IMR-90 (cell line): ENCODE measurements around the gene SCAF1. TPM values are rescaled to one million over a fixed set of nuclear protein-coding genes. Genes with fewer than 3 reads are reported as not detected.

Experiments
- ATAC-seq: fragments of 200-7000 bp; cut with Tn5 transposase; 2 replicates; pipeline ENCODE4 v1.9.1; 2020; ENCODE audit warnings: low read depth, mild to moderate bottlenecking, moderate library complexity
- BruUV-seq: library from RNA; stranded (reverse); fragments of 400-500 nt; replicated peaks from 2 replicates; lab custom pipeline; 2021; lab: Mats Ljungman, UMichigan
- CTCF ChIA-PET: fragments of 300-600 bp; formaldehyde crosslinking; extraction: SDS; loops from one replicate; lab custom pipeline; 2021; ENCODE audit warnings: antibody characterized with exemption; lab: Yijun Ruan, JAX
- POLR2A ChIA-PET: fragments of 300-600 bp; sonication (Branson Sonifier 250); formaldehyde crosslinking; loops from one replicate; lab custom pipeline; 2022; ENCODE audit warnings: antibody characterized with exemption; ENCODE audit not compliant: unreplicated experiment; lab: Charles Lee
- DNase-seq: peaks from one replicate; pipeline ENCODE4 v3.0.0; 2013
- H2AFZ ChIP-seq: replicated peaks from 2 replicates; pipeline ENCODE3; 2013; ENCODE audit warnings: low read length, mild to moderate bottlenecking; ENCODE audit not compliant: poor library complexity
- H2AK5ac ChIP-seq: 2 replicates; pipeline ENCODE4 v1.6.1; 2013; ENCODE audit warnings: low read depth, low read length, inconsistent platforms
- H2AK9ac ChIP-seq: replicated peaks from 2 replicates; pipeline ENCODE3; 2013; ENCODE audit warnings: mild to moderate bottlenecking, low read depth, low read length, moderate library complexity; ENCODE audit not compliant: poor library complexity
- H2BK120ac ChIP-seq: 2 replicates; pipeline ENCODE4 v1.6.1; 2013; ENCODE audit warnings: low read depth, low read length, inconsistent platforms
- H2BK15ac ChIP-seq: 3 replicates; pipeline ENCODE4 v1.6.1; 2013; ENCODE audit warnings: low read depth, low read length, inconsistent platforms
- H2BK20ac ChIP-seq: 2 replicates; pipeline ENCODE4 v1.6.1; 2013; ENCODE audit warnings: low read depth, mild to moderate bottlenecking, inconsistent platforms, low read length, moderate library complexity
- H2BK5ac ChIP-seq: 2 replicates; pipeline ENCODE4 v1.6.1; 2013; ENCODE audit warnings: mild to moderate bottlenecking, low read depth, low read length, inconsistent platforms; ENCODE audit not compliant: poor library complexity, severe bottlenecking
- H3K14ac ChIP-seq: replicated peaks from 2 replicates; pipeline ENCODE4 v1.6.1; 2013; ENCODE audit warnings: low read depth, low read length, inconsistent platforms
- H3K18ac ChIP-seq: 2 replicates; pipeline ENCODE4 v1.6.1; 2013; ENCODE audit warnings: low read depth, low read length, control low read depth
- H3K23ac ChIP-seq: 2 replicates; pipeline ENCODE4 v1.6.1; 2013; ENCODE audit warnings: low read depth, low read length, inconsistent platforms
- H3K27ac ChIP-seq: 2 replicates; pipeline ENCODE4 v1.5.1; 2013; ENCODE audit warnings: mild to moderate bottlenecking, control low read depth, low read length; ENCODE audit not compliant: insufficient read depth
- H3K27me3 ChIP-seq: 2 replicates; pipeline ENCODE4 v1.6.1; 2013; ENCODE audit warnings: low read length; ENCODE audit not compliant: control insufficient read depth, insufficient read depth
- H3K36me3 ChIP-seq: 2 replicates; pipeline ENCODE4 v1.6.1; 2013; ENCODE audit warnings: low read length, mixed read lengths; ENCODE audit not compliant: control insufficient read depth, insufficient read depth
- H3K4ac ChIP-seq: 2 replicates; pipeline ENCODE4 v1.6.1; 2013; ENCODE audit warnings: low read depth, low read length, inconsistent platforms
- H3K4me1 ChIP-seq: 2 replicates; pipeline ENCODE4 v1.6.1; 2013; ENCODE audit warnings: low read length, mixed read lengths; ENCODE audit not compliant: control insufficient read depth, insufficient read depth
- H3K4me2 ChIP-seq: 2 replicates; pipeline ENCODE4 v1.6.1; 2013; ENCODE audit warnings: low read depth, mild to moderate bottlenecking, control low read depth, low read length, moderate library complexity
- H3K4me3 ChIP-seq: 2 replicates; pipeline ENCODE4 v1.5.1; 2013; ENCODE audit warnings: low read depth, mild to moderate bottlenecking, control low read depth, low read length, moderate library complexity; ENCODE audit not compliant: insufficient read depth
- H3K56ac ChIP-seq: 2 replicates; pipeline ENCODE4 v1.6.1; 2013; ENCODE audit warnings: low read length, inconsistent platforms; ENCODE audit not compliant: insufficient read depth; ENCODE audit errors: extremely low read depth
- H3K79me1 ChIP-seq, 2 experiments: 2 replicates each; pipeline ENCODE4 v1.6.1; 2013; ENCODE audit warnings: low read length in 2 of 2, inconsistent platforms in 1 of 2, low read depth in 1 of 2
- H3K9ac ChIP-seq: 2 replicates; pipeline ENCODE4 v1.6.1; 2013; ENCODE audit warnings: low read depth, low read length, control low read depth
- H3K9me1 ChIP-seq: 2 replicates; pipeline ENCODE4 v1.6.1; 2013; ENCODE audit warnings: low read length, inconsistent platforms; ENCODE audit not compliant: insufficient read depth
- H3K9me3 ChIP-seq: 2 replicates; pipeline ENCODE4 v1.6.1; 2013; ENCODE audit warnings: low read length; ENCODE audit not compliant: control insufficient read depth, insufficient read depth
- H4K20me1 ChIP-seq: 2 replicates; pipeline ENCODE4 v1.6.1; 2013; ENCODE audit warnings: low read length, inconsistent platforms; ENCODE audit not compliant: insufficient read depth
- H4K5ac ChIP-seq: 2 replicates; pipeline ENCODE4 v1.6.1; 2013; ENCODE audit warnings: mild to moderate bottlenecking, low read depth, low read length, control low read depth
- H4K8ac ChIP-seq, 2 experiments: 2 replicates each; pipeline ENCODE4 v1.6.1; 2013; ENCODE audit warnings: low read depth in 2 of 2, low read length in 2 of 2, control low read depth in 1 of 2, inconsistent platforms in 1 of 2
- H4K91ac ChIP-seq: 2 replicates; pipeline ENCODE4 v1.6.1; 2013; ENCODE audit warnings: low read depth, low read length, inconsistent platforms; ENCODE audit not compliant: insufficient read depth
- BHLHE40 ChIP-seq: fragments of 150-350 bp; IDR thresholded peaks from 2 replicates; pipeline ENCODE4 v1.6.1; 2016; ENCODE audit warnings: mild to moderate bottlenecking, low read depth, low read length
- ELK1 ChIP-seq: fragments of 150-350 bp; IDR thresholded peaks from 2 replicates; pipeline ENCODE4 v1.6.1; 2016; ENCODE audit warnings: low read depth, mild to moderate bottlenecking, low read length, moderate library complexity, borderline replicate concordance
- MAFK ChIP-seq: IDR thresholded peaks from 2 replicates; pipeline ENCODE4 v1.6.1; 2012; ENCODE audit warnings: low read depth, low read length, improper control_type of control experiment
- SMC3 ChIP-seq: fragments of 150-350 bp; IDR thresholded peaks from 2 replicates; pipeline ENCODE4 v1.6.1; 2016; ENCODE audit warnings: low read depth, mild to moderate bottlenecking, antibody characterized with exemption, low read length, moderate library complexity
- WGBS, 2 experiments: methylation state at CpG; one replicate each; pipeline versions ENCODE4 v1.1.5 to v1.1.7; 2013; ENCODE audit warnings: missing lambda C conversion rate in 2 of 2; ENCODE audit not compliant: insufficient read length in 1 of 2; ENCODE audit errors: extremely low coverage in 2 of 2; 5-methylcytosine and 5-hydroxymethylcytosine counted together
- dilution Hi-C: fragments of 300-500 bp; cut with HindIII; formaldehyde crosslinking; loops from one replicate; pipeline ENCODE4 v1.14.3; 2018; ENCODE audit warnings: low sequenced_read_pairs; ENCODE audit not compliant: unreplicated experiment
- in situ Hi-C: fragments of 300-500 bp; cut with MboI; formaldehyde crosslinking; loops from 3 replicates; pipeline ENCODE4 v1.14.3; 2019; ENCODE audit warnings: low sequenced_read_pairs, inconsistent platforms, mixed read lengths
- intact Hi-C: fragments of 100-400 bp; cut with micrococcal nuclease; formaldehyde crosslinking; loops from 2 replicates; pipeline ENCODE4 v1.10.0; 2022
- microRNA-seq, 2 experiments: library from miRNA; stranded (forward) in 1 of 2; unstranded in 1 of 2; fragments of 10-50 nt in 1 of 2; fragments of <30 nt in 1 of 2; gene quantifications in 1 of 2; microRNA quantifications in 1 of 2; one replicate each; pipeline versions ENCODE3 to v1.1.0; 2013 to 2020; ENCODE audit not compliant: insufficient read depth in 1 of 2, insufficient read length in 1 of 2, unreplicated experiment in 1 of 2
- polyA plus RNA-seq, 3 experiments: library from polyadenylated mRNA; depleted of rRNA; stranded (reverse); fragments of >200 nt; gene quantifications; 2 replicates each; pipeline ENCODE4 v1.2.3, GENCODE V29; 2012; ENCODE audit warnings: low replicate concordance in 1 of 3
- small RNA-seq, 5 experiments: library from RNA; depleted of rRNA; stranded (forward); fragments of <200 nt; gene quantifications; one replicate each; pipeline ENCODE3, GENCODE V24; 2012
- total RNA-seq: library from RNA; depleted of rRNA; stranded (reverse); fragments of >200 nt; gene quantifications from 2 replicates; pipeline ENCODE4 v1.2.3, GENCODE V29; 2012; rRNA removed
- TF ChIP-seq, protein P1 (sequence below): conservative IDR thresholded peaks from 2 replicates; pipeline ENCODE4 v1.5.1; 2012; ENCODE audit warnings: mild to moderate bottlenecking, low read depth, low read length, improper control_type of control experiment

The SCAF1 gene
- total and polyA plus RNA-seq, 2 of the 4 experiments (the other 2 are of a cell fraction), result 2.2 to 14.8 TPM

GRCh38 chr19:49705919-49706318 lies 63.9 kb downstream of the SCAF1 start:
- BruUV-seq, result no TSS peak
- POLR2A ChIA-PET, result no interaction called here

More at GRCh38 chr19:49705919-49706318, 63.9 kb downstream of the SCAF1 start:
- Histone ChIP-seq H3K4me2 (no peak overlapping the region), H2BK5ac (no peak overlapping the region), H2AFZ (no peak overlapping the region), H2BK120ac (no peak overlapping the region), H3K56ac (no peak overlapping the region), H3K14ac (no peak overlapping the region), H4K5ac (no peak overlapping the region), H3K27me3 (no peaks in the 10 kb centered on the region), H3K36me3 (peaks cover 39% of the 10 kb centered on the region), H2AK9ac (no peak overlapping the region), H3K4ac (no peak overlapping the region), H4K20me1 (no peaks in the 10 kb centered on the region), H3K18ac (no peak overlapping the region), H3K9me1 (0 out of 2 replicates have a peak, but pooled peaks cover 2% of the 10 kb centered on the region), H3K27ac (no peak overlapping the region), H3K79me1 (no peaks in the 10 kb centered on the region), H3K23ac (no peak overlapping the region), H2BK15ac (no peak overlapping the region), H4K91ac (no peak overlapping the region), H3K9me3 (no peaks in the 10 kb centered on the region), H3K9ac (no peak overlapping the region), H2BK20ac (no peak overlapping the region), H3K4me3 (no peak overlapping the region), H4K8ac (no peak overlapping the region), H2AK5ac (no peak overlapping the region), H3K4me1 (peaks cover 2% of the 10 kb centered on the region; the same call in 1 of the 2 replicates)
- ATAC-seq (no peak), DNase-seq (no peak)
- CTCF ChIA-PET, result no interaction called here
- in situ Hi-C loops (no loop called here), intact Hi-C loops (no loop called here), dilution Hi-C loops (no loop called here)
- TF ChIP-seq ELK1, result no peak
- TF ChIP-seq MAFK, result no peak
- no peak for TF ChIP-seq BHLHE40
- TF ChIP-seq, protein P1, sequence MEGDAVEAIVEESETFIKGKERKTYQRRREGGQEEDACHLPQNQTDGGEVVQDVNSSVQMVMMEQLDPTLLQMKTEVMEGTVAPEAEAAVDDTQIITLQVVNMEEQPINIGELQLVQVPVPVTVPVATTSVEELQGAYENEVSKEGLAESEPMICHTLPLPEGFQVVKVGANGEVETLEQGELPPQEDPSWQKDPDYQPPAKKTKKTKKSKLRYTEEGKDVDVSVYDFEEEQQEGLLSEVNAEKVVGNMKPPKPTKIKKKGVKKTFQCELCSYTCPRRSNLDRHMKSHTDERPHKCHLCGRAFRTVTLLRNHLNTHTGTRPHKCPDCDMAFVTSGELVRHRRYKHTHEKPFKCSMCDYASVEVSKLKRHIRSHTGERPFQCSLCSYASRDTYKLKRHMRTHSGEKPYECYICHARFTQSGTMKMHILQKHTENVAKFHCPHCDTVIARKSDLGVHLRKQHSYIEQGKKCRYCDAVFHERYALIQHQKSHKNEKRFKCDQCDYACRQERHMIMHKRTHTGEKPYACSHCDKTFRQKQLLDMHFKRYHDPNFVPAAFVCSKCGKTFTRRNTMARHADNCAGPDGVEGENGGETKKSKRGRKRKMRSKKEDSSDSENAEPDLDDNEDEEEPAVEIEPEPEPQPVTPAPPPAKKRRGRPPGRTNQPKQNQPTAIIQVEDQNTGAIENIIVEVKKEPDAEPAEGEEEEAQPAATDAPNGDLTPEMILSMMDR, result no peak
- TF ChIP-seq SMC3, result no peak
- WGBS, 2 experiments, result 91% methylated on average over 7 of the region's 16 CpGs; no CpG with 5 or more reads in 1 of the 2 experiments

Small RNA genes within 50 kb of the gene (microRNA-seq; reads per million reads assigned to microRNA genes)
- gene MIR5088, result 0 to 2.1 reads per million in 2 experiments

Small RNA genes within 50 kb of the gene (small RNA-seq; reads per million reads assigned to genes)
- 0 reads per million in 5 experiments for gene MIR5088

Other genes starting within 250 kb of the SCAF1 start
- gene PTH2, start 218.8 kb upstream of the SCAF1 start, total RNA-seq, result not detected in 2 replicates
- not detected in 2 replicates for gene PTH2, start 218.8 kb upstream of the SCAF1 start, polyA plus RNA-seq (2012; rRNA removed)
- not detected in 2 replicates for gene GFY, start 216.8 kb upstream of the SCAF1 start, total RNA-seq
- not detected in 2 replicates for gene GFY, start 216.8 kb upstream of the SCAF1 start, polyA plus RNA-seq (2012; rRNA removed)
- gene SLC17A7, start 200.7 kb upstream of the SCAF1 start, total RNA-seq, result not detected in 2 replicates
- 0.03 TPM in 1 of 2 replicates, not detected in the other for gene SLC17A7, start 200.7 kb upstream of the SCAF1 start, polyA plus RNA-seq (2012; rRNA removed)
- 122 and 125 TPM in 2 replicates for gene PIH1D1, start 190.4 kb upstream of the SCAF1 start, total RNA-seq
- 76.8 and 77.9 TPM in 2 replicates for gene PIH1D1, start 190.4 kb upstream of the SCAF1 start, polyA plus RNA-seq (2012; rRNA removed)
- 10.4 and 11.4 TPM in 2 replicates for gene ALDH16A1, start 189.0 kb upstream of the SCAF1 start, total RNA-seq
- 12.1 and 12.9 TPM in 2 replicates for gene ALDH16A1, start 189.0 kb upstream of the SCAF1 start, polyA plus RNA-seq (2012; rRNA removed)
- gene FLT3LG, start 168.0 kb upstream of the SCAF1 start, total RNA-seq, result 0.56 and 0.90 TPM in 2 replicates
- gene FLT3LG, start 168.0 kb upstream of the SCAF1 start, polyA plus RNA-seq (2012; rRNA removed), result 8.3 and 10.2 TPM in 2 replicates
- 1,477 and 1,924 TPM in 2 replicates for gene RPL13A, start 154.6 kb upstream of the SCAF1 start, total RNA-seq
- 2,069 and 2,840 TPM in 2 replicates for gene RPL13A, start 154.6 kb upstream of the SCAF1 start, polyA plus RNA-seq (2012; rRNA removed)
- 3,436 and 3,623 TPM in 2 replicates for gene RPS11, start 145.8 kb upstream of the SCAF1 start, total RNA-seq
- 5,513 and 6,961 TPM in 2 replicates for gene RPS11, start 145.8 kb upstream of the SCAF1 start, polyA plus RNA-seq (2012; rRNA removed)
- 14.7 and 17.0 TPM in 2 replicates for gene FCGRT, start 129.5 kb upstream of the SCAF1 start, total RNA-seq
- gene FCGRT, start 129.5 kb upstream of the SCAF1 start, polyA plus RNA-seq (2012; rRNA removed), result 64.8 and 68.7 TPM in 2 replicates
- gene RCN3, start 114.2 kb upstream of the SCAF1 start, total RNA-seq, result 102 and 111 TPM in 2 replicates
- gene RCN3, start 114.2 kb upstream of the SCAF1 start, polyA plus RNA-seq (2012; rRNA removed), result 116 and 119 TPM in 2 replicates
- gene NOSIP, start 61.7 kb upstream of the SCAF1 start, total RNA-seq, result 118 and 130 TPM in 2 replicates
- gene NOSIP, start 61.7 kb upstream of the SCAF1 start, polyA plus RNA-seq (2012; rRNA removed), result 138 and 164 TPM in 2 replicates
- gene PRRG2, start 60.9 kb upstream of the SCAF1 start, total RNA-seq, result under 0.01 and 0.54 TPM in 2 replicates
- 0.14 and 0.52 TPM in 2 replicates for gene PRRG2, start 60.9 kb upstream of the SCAF1 start, polyA plus RNA-seq (2012; rRNA removed)
- 0.28 and 0.36 TPM in 2 replicates for gene PRR12, start 51.0 kb upstream of the SCAF1 start, total RNA-seq
- gene PRR12, start 51.0 kb upstream of the SCAF1 start, polyA plus RNA-seq (2012; rRNA removed), result 4.0 and 4.1 TPM in 2 replicates
- gene RRAS, start 2.1 kb upstream of the SCAF1 start, total RNA-seq, result 50.2 and 50.5 TPM in 2 replicates
- 241 and 267 TPM in 2 replicates for gene RRAS, start 2.1 kb upstream of the SCAF1 start, polyA plus RNA-seq (2012; rRNA removed)
- gene IRF3, start 23.6 kb downstream of the SCAF1 start, total RNA-seq, result 37.2 and 39.6 TPM in 2 replicates
- gene IRF3, start 23.6 kb downstream of the SCAF1 start, polyA plus RNA-seq (2012; rRNA removed), result 65.2 and 95.9 TPM in 2 replicates
- gene BCL2L12, start 23.7 kb downstream of the SCAF1 start, total RNA-seq, result 3.9 and 4.7 TPM in 2 replicates
- 32.6 and 51.4 TPM in 2 replicates for gene BCL2L12, start 23.7 kb downstream of the SCAF1 start, polyA plus RNA-seq (2012; rRNA removed)
- gene PRMT1, start 35.1 kb downstream of the SCAF1 start, total RNA-seq, result 672 and 840 TPM in 2 replicates
- 497 and 529 TPM in 2 replicates for gene PRMT1, start 35.1 kb downstream of the SCAF1 start, polyA plus RNA-seq (2012; rRNA removed)
- gene ADM5, start 47.4 kb downstream of the SCAF1 start, total RNA-seq, result 0.18 and 0.28 TPM in 2 replicates
- gene ADM5, start 47.4 kb downstream of the SCAF1 start, polyA plus RNA-seq (2012; rRNA removed), result 0.99 and 1.7 TPM in 2 replicates
- 14.2 and 14.7 TPM in 2 replicates for gene CPT1C, start 48.9 kb downstream of the SCAF1 start, total RNA-seq
- 53.1 and 56.1 TPM in 2 replicates for gene CPT1C, start 48.9 kb downstream of the SCAF1 start, polyA plus RNA-seq (2012; rRNA removed)
- not detected in 2 replicates for gene TSKS, start 121.1 kb downstream of the SCAF1 start, total RNA-seq
- gene TSKS, start 121.1 kb downstream of the SCAF1 start, polyA plus RNA-seq (2012; rRNA removed), result 0.10 TPM in 1 of 2 replicates, not detected in the other
- gene AP2A1, start 124.8 kb downstream of the SCAF1 start, total RNA-seq, result 40.7 and 41.4 TPM in 2 replicates
- gene AP2A1, start 124.8 kb downstream of the SCAF1 start, polyA plus RNA-seq (2012; rRNA removed), result 122 and 136 TPM in 2 replicates
- gene FUZ, start 171.1 kb downstream of the SCAF1 start, total RNA-seq, result 10.6 and 14.3 TPM in 2 replicates
- 10.4 and 12.1 TPM in 2 replicates for gene FUZ, start 171.1 kb downstream of the SCAF1 start, polyA plus RNA-seq (2012; rRNA removed)
- gene MED25, start 176.1 kb downstream of the SCAF1 start, total RNA-seq, result 4.7 and 5.3 TPM in 2 replicates
- gene MED25, start 176.1 kb downstream of the SCAF1 start, polyA plus RNA-seq (2012; rRNA removed), result 37.0 and 38.5 TPM in 2 replicates
- gene PTOV1, start 208.9 kb downstream of the SCAF1 start, total RNA-seq, result 34.4 and 36.1 TPM in 2 replicates
- 106 and 107 TPM in 2 replicates for gene PTOV1, start 208.9 kb downstream of the SCAF1 start, polyA plus RNA-seq (2012; rRNA removed)
- 10.6 and 14.2 TPM in 2 replicates for gene PNKP, start 225.4 kb downstream of the SCAF1 start, total RNA-seq
- 25.0 and 33.0 TPM in 2 replicates for gene PNKP, start 225.4 kb downstream of the SCAF1 start, polyA plus RNA-seq (2012; rRNA removed)
- gene AKT1S1, start 235.1 kb downstream of the SCAF1 start, total RNA-seq, result 3.6 and 5.0 TPM in 2 replicates
- gene AKT1S1, start 235.1 kb downstream of the SCAF1 start, polyA plus RNA-seq (2012; rRNA removed), result 54.4 and 68.7 TPM in 2 replicates
- 1.1 and 1.4 TPM in 2 replicates for gene TBC1D17, start 235.5 kb downstream of the SCAF1 start, total RNA-seq
- gene TBC1D17, start 235.5 kb downstream of the SCAF1 start, polyA plus RNA-seq (2012; rRNA removed), result 26.8 and 27.8 TPM in 2 replicates